NCI-H748 (cell line): ENCODE data around the gene TMEM33.

ENCODE experiments used
- DNase-seq: peaks from one replicate; lab custom pipeline; 2025; ENCODE audit not compliant: unreplicated experiment; lab: John Stamatoyannopoulos, UW

The TMEM33 gene

DNA sequence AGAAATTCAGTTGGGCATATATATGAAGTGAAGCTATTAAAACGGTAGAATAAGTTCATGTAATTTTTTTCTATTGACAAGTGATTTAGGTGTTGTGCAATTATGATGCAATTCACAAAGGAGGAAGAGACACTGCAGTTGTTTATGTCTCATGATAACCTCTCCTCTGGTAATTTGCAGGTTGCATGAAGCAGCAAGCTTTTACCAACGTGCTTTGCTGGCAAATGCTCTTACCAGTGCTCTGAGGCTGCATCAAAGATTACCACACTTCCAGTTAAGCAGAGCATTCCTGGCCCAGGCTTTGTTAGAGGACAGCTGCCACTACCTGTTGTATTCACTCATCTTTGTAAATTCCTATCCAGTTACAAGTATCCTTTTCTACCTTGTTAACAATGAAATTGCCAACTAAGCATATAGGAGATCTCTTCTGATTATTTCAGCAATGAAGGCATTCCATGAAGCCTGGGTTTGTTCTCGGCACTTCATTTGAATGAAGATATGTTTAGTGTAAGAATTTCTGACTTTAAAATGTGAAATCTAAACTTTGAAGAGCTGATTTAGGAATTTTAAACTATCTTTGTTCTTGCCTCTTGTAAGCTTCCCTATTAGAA is 3.9 kb downstream of the TMEM33 start:
- DNase-seq: no peak

DNA sequence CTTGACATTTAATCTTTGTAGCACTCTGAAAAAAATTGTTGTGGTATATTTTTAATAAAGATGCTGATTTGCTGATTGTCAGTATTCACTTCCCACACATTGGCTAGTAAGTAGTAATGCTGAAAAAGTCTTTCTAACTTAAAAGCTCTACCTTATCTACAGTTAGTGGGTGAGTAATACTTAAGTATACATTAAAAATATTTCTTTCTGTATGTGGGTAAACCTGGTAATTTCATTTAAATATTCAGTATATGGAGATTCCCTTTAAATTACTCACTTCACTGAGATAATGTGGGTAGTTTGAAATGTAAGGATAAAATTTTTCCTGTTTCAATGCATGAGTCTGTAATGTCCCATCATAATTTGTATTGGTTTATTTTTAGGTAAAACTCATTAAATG is 5.6 kb downstream of the TMEM33 start:
- no peak for DNase-seq

DNA sequence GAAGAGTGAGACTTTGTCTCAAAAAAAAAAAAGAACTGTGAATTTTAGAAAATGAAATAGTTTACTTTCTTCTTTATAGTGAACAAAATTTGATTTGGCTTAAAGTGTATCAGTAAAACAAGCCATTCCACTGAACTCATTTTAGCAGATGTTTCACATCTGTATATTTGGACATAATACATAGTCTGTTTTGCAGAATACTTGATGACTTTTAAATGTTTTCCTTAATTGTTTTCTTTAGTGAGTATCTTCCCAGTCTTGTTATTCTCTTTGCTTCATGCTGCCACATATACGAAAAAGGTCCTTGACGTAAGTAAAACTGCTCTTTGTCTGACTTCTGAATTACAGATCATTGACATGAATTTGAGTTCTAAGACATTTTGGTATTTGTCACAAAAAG is 8.3 kb downstream of the TMEM33 start:
- no peak for DNase-seq

DNA sequence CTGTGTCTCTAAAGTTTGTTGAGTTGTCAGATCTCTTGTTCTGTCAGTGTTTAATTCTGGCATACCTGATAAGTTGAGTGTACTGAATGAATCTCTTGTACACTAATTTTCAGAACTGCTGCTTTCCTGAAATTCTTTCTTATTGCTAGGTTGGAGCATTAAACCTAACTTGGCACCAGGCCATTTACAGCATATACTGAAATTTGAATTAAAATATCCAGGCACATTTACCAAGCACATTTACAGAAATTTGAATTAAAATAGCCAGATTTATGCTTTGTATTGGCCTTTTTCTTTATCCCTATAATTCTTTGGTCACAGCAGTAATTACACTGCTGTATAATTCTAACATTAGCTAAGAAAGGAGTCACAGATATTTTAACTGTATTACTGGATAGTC is 8.9 kb downstream of the TMEM33 start:
- DNase-seq: no peak

DNA sequence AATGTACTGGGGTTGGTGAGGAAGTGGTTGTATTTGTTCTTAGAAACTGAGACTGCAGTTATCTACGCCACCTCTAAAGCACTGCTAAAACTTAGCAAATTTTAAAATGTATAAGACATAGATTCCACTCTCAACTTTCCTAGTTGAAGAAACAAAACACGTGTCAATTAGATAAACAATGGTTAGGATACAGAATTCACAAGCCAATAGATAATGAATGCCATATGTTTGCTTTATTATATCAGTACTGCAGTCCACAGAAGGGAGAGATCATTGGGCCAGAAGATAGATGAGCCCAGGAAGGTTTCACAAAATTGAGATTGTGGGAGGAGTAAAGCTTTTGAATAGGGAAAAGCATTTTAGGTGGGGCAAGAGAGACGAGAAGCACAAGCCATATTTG is 14.3 kb downstream of the TMEM33 start:
- DNase-seq: no peak

DNA sequence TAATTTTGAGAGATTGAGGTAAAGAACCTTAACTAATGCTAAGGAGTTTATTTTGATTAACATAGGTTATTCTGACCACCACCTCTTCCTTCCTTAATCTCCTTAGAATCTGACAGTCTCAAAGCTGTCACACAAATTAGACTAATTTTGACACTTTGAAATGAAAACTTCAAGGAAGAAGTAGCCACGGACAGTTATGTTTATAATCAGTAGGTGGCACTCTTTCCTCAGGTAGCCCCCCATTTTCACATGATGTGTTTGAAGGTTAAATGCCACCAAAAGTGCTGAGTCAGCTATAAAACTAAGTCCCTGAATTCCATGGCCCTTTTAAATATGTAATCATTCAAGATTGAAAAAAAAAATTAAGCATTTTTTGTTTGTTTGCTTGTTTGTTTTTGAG is 22.4 kb downstream of the TMEM33 start:
- peak; percentile 47 for DNase-seq

DNA sequence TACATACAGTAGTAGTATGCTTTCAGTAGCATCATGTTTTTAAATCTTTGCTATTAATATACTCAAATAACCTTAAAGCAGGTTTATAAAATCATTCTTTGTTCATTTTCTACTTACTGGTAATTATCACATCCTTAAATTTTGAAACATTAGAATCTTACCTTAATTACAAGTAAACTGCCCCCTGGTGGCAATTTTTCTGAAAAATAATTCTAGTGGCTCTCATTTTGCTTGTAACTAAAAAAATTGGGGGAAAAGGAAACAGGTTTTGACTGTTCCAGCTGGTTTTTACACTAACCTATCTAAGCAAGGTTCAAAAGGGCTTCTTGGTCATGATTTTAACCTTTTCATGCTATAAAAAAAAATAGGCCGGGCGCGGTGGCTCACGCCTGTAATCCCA is 27.9 kb downstream of the TMEM33 start:
- DNase-seq: peak; percentile 25

DNA sequence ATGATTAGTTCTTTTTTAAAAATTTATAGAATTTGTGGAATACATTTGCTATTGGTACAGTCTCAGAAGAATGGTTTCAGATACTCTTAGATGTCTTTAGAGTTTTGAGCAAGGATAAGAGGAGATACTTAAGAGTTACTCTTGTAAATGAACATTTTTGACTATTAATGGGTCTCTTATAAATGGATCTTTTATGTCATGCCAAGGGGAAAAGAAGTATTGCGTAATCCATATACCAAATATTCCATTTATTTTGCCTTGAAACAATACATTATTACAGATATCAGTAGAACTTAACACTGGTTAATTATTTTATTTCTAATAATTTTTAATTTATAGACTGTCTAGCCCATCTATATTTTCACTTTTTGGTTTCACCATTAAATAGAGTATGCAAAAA is 29.2 kb downstream of the TMEM33 start:
- no peak for DNase-seq

DNA sequence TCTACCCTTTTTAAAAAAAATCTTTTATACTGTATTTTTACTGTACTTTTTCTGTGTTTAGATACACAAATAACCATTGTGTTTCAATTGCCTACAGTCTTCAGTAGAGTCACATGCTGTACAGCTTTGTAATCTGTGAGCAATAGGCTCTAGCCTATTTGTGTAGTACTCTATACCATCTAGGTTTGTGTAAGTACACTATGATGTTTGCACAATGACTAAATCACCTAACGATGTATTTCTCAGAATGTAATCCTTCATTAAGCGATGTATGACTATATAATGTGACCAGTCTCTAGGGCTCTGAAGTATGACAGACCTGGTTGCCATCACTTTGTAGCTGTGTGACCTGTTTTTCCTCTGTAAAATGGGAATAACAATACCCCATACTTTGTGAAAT is 32.2 kb downstream of the TMEM33 start:
- no peak for DNase-seq

DNA sequence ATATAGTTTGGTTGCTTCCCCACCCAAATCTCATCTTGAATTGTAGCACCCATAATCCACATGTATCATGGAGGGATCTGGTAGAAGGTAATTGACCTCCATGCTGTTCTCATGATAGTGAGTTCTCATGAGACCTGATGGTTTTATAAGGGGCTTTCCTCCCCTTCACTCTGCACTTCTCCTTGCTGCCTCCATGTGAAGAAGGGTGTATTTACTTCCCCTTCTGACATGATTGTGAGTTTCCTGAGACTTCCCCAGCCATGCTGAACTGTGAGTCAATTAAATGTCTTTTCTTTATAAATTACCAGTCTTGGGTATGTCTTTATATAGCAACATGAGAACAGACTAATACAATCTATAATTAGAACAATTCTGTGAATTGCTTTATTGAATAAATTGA is 34.4 kb downstream of the TMEM33 start:
- no peak for DNase-seq

DNA sequence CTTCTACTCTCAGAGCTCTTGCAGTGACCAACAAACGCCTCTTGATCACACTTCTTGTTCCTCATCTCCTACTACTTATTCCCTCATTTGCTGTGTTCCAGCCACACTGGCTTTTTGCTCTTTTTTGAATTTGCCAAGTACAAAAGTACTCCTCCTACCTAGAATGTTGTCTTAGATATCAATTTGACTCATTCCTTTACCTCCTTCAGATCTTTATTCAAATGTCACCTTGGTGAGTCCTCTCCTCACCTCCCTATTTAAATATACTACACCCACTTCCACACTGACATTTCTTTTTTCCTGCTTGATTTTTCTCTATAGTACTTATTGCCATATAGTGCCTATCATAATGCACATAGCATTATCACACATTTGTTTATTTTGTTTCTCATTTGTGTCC is 40.1 kb downstream of the TMEM33 start:
- no peak for DNase-seq

DNA sequence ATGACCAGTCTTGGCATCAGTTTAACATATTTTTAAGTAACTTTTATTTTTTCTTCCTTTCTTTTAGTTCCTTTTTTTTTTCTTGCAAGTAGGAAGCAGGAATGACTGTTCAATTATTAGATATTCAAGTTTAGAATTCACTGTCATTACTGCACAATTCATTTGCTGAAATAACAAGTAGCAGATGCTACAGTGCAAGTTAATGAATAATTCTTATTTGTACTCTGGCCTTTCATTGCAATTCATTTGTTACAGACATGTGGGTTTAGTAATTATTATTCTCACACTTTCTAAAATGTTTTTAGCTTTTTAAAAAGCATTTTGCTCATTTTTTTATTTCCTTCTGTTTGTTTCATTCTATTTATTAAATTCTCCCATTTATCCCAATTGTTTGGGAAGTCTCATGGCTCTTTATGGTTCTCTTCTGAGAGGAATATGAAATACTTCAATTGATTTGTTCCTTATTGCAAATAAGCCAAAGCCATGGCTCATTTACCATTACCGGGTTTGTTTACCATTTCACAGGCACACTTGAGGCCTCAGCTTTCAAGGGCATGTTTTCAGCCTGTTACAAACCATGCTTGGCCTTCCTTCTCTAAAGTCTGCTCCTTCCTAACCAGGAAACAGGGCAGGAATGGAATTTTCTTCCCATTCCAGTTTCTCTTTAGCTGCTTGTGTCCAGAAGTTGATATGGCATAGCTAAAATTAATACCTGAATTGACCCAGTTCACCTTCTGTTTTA is 41.7 kb downstream of the TMEM33 start:
- no peak for DNase-seq

DNA sequence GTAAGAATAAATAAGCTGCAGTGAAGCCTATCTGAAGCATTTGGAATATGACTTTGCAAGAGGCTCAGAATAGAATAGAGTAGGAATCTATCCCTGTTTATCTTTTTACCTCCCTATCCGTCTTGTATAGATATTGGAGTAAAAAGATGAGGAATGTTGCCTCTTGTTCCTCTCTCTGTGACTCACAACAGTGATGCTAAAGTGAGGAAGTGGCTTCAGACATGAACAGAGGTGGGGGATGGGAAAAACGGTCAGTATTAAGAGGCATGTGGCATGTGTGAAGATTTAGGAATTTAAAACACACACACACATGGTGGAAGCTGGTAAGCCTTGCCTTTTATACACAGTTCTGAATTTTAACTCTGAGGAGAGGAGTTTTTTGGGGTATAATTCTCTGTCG is 42.5 kb downstream of the TMEM33 start:
- no peak for DNase-seq

DNA sequence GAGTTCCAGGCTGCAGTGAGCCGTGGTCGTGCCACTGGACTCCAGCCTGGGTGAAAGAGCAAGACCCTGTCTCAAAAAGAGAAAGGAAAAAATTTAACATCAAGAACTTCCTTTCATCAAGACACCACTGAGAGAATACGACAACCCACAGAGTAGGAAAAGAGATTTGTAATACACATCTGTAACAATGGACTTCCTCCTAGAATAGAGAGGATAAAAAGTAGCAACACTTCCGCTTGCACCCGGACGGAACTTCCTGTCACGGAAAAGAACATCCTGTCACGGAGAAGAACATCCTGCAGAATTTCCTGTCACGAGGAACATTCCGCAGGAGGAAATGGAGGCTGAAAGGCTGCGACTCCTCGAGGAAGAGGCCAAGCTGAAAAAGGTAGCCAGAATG is 46.2 kb downstream of the TMEM33 start, which contains the start of gene DCAF4L1:
DCAF4L1 (plus strand) TSS at position 301 of the 400 bp plus-strand sequence; CDS start at position 338, 37 bp downstream.
- DNase-seq: no peak

DNA sequence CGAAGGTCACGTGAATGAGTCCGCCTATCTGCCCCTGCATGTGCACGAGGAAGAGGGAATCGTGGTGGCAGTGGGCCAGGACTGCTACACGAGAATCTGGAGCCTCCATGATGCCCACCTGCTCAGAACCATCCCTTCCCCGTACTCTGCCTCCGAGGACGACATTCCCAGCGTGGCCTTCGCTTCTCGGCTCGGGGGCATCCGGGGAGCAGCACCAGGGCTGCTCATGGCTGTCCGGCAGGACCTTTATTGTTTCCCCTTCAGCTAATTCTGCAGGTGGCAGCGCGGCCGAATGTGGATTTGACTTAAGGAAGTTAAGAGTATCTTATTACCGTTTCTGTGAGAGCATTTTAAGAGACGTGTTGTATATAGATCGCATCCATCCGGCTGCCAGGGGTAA is 47.5 kb downstream of the TMEM33 start:
- DNase-seq: no peak

DNA sequence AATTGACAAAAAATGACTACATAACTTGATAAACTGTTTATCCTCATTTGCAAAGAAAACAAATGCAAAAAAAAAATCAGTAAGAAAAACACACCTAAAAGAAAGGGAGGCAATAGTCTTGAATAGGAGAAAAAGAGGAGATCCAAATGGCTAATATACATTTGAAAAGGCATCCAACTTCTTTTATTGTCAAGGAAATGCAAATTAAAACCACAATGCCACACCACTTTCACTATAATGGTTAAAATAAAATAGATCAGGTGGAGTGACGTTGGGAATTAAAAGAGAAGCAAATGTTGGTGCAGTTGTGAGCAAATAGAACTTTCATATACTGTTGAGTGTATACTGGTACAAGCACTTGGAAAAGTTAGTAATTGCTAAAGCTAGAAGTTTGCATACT is 49.9 kb downstream of the TMEM33 start:
- no peak for DNase-seq

DNA sequence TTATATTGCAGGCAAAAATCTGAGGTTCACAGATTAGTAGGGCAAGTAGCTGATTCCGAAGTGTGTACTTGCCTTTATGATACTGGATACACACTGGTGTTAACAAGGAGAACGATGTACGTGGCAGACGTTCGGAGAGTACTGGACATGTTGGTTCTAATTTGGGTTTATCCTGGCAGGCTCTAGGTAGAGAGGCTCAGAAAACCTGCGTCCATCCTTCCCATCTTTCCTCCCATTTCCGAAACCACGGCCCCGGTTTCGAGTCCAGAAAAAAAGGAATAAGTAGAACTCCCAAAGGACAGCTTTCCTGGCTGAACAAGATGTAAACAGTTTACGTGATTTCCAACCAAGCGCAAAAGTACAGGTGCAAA is 54.8 kb downstream of the TMEM33 start:
- peak; percentile 63 for DNase-seq

DNA sequence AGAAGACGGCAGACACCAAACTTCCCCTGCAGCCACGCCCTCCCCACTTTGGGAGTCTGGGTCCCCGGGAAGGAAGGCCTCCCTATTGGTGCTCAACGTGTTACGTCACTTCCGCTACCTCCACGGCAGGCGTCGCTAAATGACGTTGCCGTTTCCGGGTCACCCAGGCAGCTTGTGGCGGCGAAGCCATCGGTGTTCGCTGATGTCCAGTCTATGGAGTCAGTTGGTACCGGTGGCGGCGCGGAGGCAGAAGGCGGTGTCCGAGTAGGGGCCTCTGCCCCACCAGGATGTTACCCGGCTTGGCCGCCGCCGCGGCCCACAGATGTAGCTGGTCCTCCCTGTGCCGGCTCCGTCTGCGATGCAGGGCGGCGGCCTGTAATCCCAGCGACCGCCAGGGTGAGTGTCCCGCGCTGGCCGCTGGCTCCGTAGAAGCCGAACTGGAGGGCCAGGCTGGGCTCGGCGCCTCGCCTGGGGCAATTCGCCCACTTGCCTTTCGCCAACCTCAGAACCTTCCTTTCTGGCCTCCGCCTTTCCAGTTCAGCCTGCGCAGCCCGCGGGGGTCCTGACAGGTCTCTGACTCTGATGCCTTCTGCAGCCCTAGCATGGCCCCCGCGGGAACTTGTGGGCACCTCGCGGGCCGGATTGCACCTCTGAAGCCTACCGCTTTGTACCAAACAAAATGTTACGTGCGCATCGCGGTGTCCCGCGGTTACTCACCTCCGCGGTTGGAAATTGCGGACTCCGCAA is 55.3 kb downstream of the TMEM33 start, which contains the start of gene SLC30A9:
SLC30A9 (plus strand) TSS at position 166 of the 747 bp plus-strand sequence; CDS start at position 288, 122 bp downstream.
- peak; percentile 94 for DNase-seq

DNA sequence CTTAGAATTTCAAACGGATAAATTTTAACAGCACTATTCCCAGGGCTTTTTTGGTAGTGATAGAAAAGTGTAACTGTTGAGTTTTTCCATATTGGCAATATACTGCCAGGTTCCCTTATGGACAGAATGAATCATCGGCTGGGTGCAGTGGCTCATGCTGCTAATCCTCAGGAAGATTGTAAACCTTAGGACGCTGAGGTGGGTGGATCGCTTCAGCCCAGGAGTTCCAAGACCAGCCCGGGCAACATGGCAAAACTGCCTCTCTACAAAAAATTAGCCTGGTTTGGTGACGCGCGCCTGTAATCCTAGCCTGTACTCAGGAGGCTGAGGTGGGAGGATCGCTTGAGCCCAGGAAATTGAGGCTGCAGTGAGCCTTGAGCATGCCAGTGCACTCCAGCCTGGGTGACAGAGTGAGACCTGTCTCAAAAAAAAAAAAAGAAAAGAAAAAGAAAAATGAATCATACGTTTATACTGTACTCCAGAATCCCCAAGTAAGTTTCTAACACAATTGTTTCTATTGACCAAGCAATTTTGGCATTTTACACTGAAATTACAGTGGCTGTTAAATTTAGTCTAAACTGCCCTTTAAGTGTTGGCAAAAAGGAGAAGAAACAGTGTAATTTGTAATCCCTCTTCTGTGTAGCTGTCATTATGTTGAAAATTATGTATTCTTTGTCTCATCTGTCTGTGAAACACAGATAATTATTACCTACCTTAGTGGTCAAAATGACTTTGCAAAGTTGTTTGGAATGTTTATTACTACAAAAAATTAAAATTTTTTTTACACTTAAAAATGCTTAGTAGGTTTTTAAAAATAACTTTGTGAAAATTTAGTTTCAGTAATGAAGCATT is 56.9 kb downstream of the TMEM33 start:
- DNase-seq: no peak

DNA sequence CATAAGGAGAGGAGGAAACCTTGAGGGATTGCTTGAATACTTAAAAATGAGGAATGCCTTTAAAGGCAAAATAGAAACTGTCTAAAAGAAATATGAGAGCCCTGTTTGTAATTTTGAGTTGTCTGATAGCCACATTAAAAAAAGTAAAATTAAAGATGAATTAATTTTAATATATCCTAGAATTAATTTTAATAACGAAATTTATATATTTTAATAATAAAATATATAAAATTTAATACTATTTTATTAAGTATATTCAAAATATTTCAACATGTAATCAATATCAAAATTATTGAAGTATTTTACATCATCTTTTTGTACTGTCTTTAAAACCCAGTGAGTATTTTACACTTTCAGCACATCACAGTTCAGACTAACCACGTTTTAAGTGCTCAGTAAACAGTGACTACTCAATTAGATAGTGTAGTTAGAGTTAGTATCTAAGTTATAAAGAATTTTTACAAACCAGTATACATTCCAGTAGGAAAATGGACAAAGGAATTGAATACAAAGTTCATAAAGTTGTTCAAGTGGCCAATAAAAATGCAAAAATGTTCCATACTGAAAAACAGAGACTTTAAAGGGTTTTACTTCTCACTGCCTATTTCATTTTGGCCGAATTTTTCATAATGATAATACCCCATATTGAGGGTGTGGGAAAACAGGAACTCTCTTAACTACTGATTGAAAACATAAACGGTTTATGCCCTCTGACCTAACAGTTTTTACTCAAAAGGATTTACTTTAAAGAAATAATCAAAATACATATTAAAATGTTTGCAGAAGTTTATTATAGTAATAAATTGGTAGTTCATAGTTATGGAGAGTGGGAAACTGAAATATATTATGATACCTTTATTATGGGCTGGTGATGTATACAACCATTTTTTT is 58.0 kb downstream of the TMEM33 start:
- DNase-seq: no peak
